GM21390 (cell line): Measurements from ENCODE around the gene FMNL2.

Source experiments
- ATAC-seq: cut with Tn5 transposase; IDR thresholded peaks from one replicate; pipeline ENCODE4 v1.9.1; 2021; ENCODE audit not compliant: unreplicated experiment

FMNL2 gene

GRCh38 chr2:152337511-152337903, 2.5 kb downstream of the FMNL2 start:
- no peak for ATAC-seq

- no peak for ATAC-seq
These were observed 4.7 kb downstream of the FMNL2 start for GRCh38 chr2:152339556-152340286.

- ATAC-seq = no peak
These were observed 7.5 kb downstream of the FMNL2 start for GRCh38 chr2:152342259-152343046.

GRCh38 chr2:152343426-152343825, 8.5 kb downstream of the FMNL2 start:
- ATAC-seq = no peak

- ATAC-seq = no peak
These were observed 9.7 kb downstream of the FMNL2 start for GRCh38 chr2:152344579-152345195.

GRCh38 chr2:152347076-152347475, 12.1 kb downstream of the FMNL2 start:
- ATAC-seq = no peak

GRCh38 chr2:152348388-152348787, 13.4 kb downstream of the FMNL2 start:
- ATAC-seq = no peak

- no peak for ATAC-seq
These were observed 14.4 kb downstream of the FMNL2 start for GRCh38 chr2:152349416-152349815.

GRCh38 chr2:152350155-152350679, 15.2 kb downstream of the FMNL2 start:
- ATAC-seq = no peak

GRCh38 chr2:152352616-152353015, 17.6 kb downstream of the FMNL2 start:
- ATAC-seq = no peak

- ATAC-seq = no peak
These were observed 18.4 kb downstream of the FMNL2 start for GRCh38 chr2:152353364-152353763.

GRCh38 chr2:152354069-152354755, 19.2 kb downstream of the FMNL2 start:
- no peak for ATAC-seq

GRCh38 chr2:152354909-152355308, 19.9 kb downstream of the FMNL2 start:
- no peak for ATAC-seq

- ATAC-seq = no peak
These were observed 20.4 kb downstream of the FMNL2 start for GRCh38 chr2:152355409-152355831.

GRCh38 chr2:152359573-152360363, 24.8 kb downstream of the FMNL2 start:
- no peak for ATAC-seq

GRCh38 chr2:152363936-152364335, 29.0 kb downstream of the FMNL2 start:
- no peak for ATAC-seq

- ATAC-seq = peak; percentile 89
These were observed 32.8 kb downstream of the FMNL2 start for GRCh38 chr2:152367547-152368390.

GRCh38 chr2:152369176-152369860, 34.3 kb downstream of the FMNL2 start:
- no peak for ATAC-seq

- ATAC-seq = no peak
These were observed 35.8 kb downstream of the FMNL2 start for GRCh38 chr2:152370783-152371182.
